GM12891 (cell line): ENCODE data around the gene NPSR1.

Source experiments
- POLR2A ChIP-seq: IDR thresholded peaks from 2 replicates; pipeline ENCODE4 v1.6.1; 2011; ENCODE audit warnings: low read depth, low read length, control low read depth
- POLR2AphosphoS5 ChIP-seq: IDR thresholded peaks from 2 replicates; pipeline ENCODE4 v1.6.1; 2011; ENCODE audit warnings: low read depth, low read length, control low read depth
- TAF1 ChIP-seq: IDR thresholded peaks from 2 replicates; pipeline ENCODE4 v1.6.1; 2011; ENCODE audit warnings: low read depth, low read length, control low read depth

- TF ChIP-seq POLR2A (no peak), POLR2AphosphoS5 (no peak), TAF1 (no peak)
Observed at GRCh38 chr7:34622771-34623250, 35.2 kb upstream of the NPSR1 start.
